Subcutaneous abdominal adipose tissue (tissue), 5 donors: ENCODE data around the gene NCBP2.

Experiments
- H3K27ac ChIP-seq: one replicate; pipeline ENCODE4 v1.7.0; 2013; ENCODE audit warnings: low read depth, mild to moderate bottlenecking, inconsistent platforms, low read length, moderate library complexity
- H3K27me3 ChIP-seq, 5 donors: one replicate each; pipeline ENCODE4 v1.7.0; 2013; ENCODE audit warnings: low read length in 5 of 5, inconsistent platforms in 1 of 5; ENCODE audit not compliant: control insufficient read depth in 5 of 5, insufficient read depth in 4 of 5
- H3K36me3 ChIP-seq, 5 donors: one replicate each; pipeline ENCODE4 v1.7.0; 2013; ENCODE audit warnings: low read length in 5 of 5; ENCODE audit not compliant: control insufficient read depth in 5 of 5, insufficient read depth in 5 of 5
- H3K4me1 ChIP-seq, 5 donors: one replicate each; pipeline ENCODE4 v1.7.0; 2013; ENCODE audit warnings: low read length in 5 of 5, mild to moderate bottlenecking in 3 of 5, moderate library complexity in 1 of 5; ENCODE audit not compliant: control insufficient read depth in 5 of 5, insufficient read depth in 5 of 5
- H3K4me3 ChIP-seq, 5 donors: one replicate each; pipeline ENCODE4 v1.7.0; 2013; ENCODE audit warnings: low read length in 5 of 5, low read depth in 1 of 5
- H3K9ac ChIP-seq, 5 donors: one replicate each; pipeline ENCODE4 v1.7.0; 2013; ENCODE audit warnings: low read length in 5 of 5, mild to moderate bottlenecking in 4 of 5, moderate library complexity in 3 of 5
- H3K9me3 ChIP-seq, 5 donors: one replicate each; pipeline ENCODE4 v1.7.0; 2013; ENCODE audit warnings: low read length in 5 of 5; ENCODE audit not compliant: control insufficient read depth in 5 of 5
- donor health status: healthy.
- donor health status: healthy.
- donor health status: healthy.
- donor health status: healthy.
- donor health status: healthy.

The NCBP2 gene

GRCh38 chr3:196941729-196942225, 551 bp downstream of the NCBP2 start:
- H3K9ac ChIP-seq, result peak overlapping the region; percentile 84 to 98 (median 98)
- no peaks in the 10 kb centered on the region for H3K27me3 ChIP-seq
- H3K4me1 ChIP-seq, result peaks cover 8 to 34% (median 27%) of the 10 kb centered on the region in 5 donors
- H3K36me3 ChIP-seq, result peaks cover 10 to 30% (median 24%) of the 10 kb centered on the region in 5 donors
- H3K27ac ChIP-seq, result peak overlapping the region; percentile 96
- peak overlapping the region; percentile 87 to 99 (median 97) for H3K4me3 ChIP-seq
- H3K9me3 ChIP-seq, result no peaks in the 10 kb centered on the region

GRCh38 chr3:196938576-196938975, 3.8 kb downstream of the NCBP2 start:
- Histone ChIP-seq H3K27me3 (no peaks in the 10 kb centered on the region), H3K4me1 (peaks cover 6 to 30% (median 23%) of the 10 kb centered on the region in 5 donors), H3K27ac (no peak overlapping the region), H3K9me3 (no peaks in the 10 kb centered on the region), H3K4me3 (no peak overlapping the region), H3K36me3 (peaks cover 37 to 62% (median 50%) of the 10 kb centered on the region in 5 donors), H3K9ac (no peak overlapping the region)

GRCh38 chr3:196938124-196938523, 4.2 kb downstream of the NCBP2 start:
- H3K36me3 ChIP-seq, result peaks cover 37 to 67% (median 52%) of the 10 kb centered on the region in 5 donors
- H3K27me3 ChIP-seq, result no peaks in the 10 kb centered on the region
- no peak overlapping the region for H3K27ac ChIP-seq
- no peaks in the 10 kb centered on the region for H3K9me3 ChIP-seq
- no peak overlapping the region for H3K9ac ChIP-seq
- no peak overlapping the region for H3K4me3 ChIP-seq
- peaks cover 1 to 25% (median 18%) of the 10 kb centered on the region in 5 donors for H3K4me1 ChIP-seq

GRCh38 chr3:196936288-196936687, 6.0 kb downstream of the NCBP2 start:
- Histone ChIP-seq H3K9me3 (no peaks in the 10 kb centered on the region), H3K9ac (no peak overlapping the region), H3K27me3 (no peaks in the 10 kb centered on the region), H3K27ac (no peak overlapping the region), H3K36me3 (peaks cover 50 to 84% (median 63%) of the 10 kb centered on the region in 5 donors), H3K4me3 (no peak overlapping the region), H3K4me1 (peaks cover 0 to 15% (median 11%) of the 10 kb centered on the region in 5 donors)

- Histone ChIP-seq H3K4me1 (peaks cover 0 to 7% (median 4%) of the 10 kb centered on the region in 5 donors), H3K27me3 (no peaks in the 10 kb centered on the region), H3K9me3 (no peaks in the 10 kb centered on the region), H3K9ac (no peak overlapping the region), H3K36me3 (peaks cover 59 to 96% (median 81%) of the 10 kb centered on the region in 5 donors), H3K27ac (no peak overlapping the region), H3K4me3 (no peak overlapping the region)
Observed at GRCh38 chr3:196932600-196932999, 9.7 kb downstream of the NCBP2 start.

- Histone ChIP-seq H3K9ac (no peak overlapping the region), H3K27me3 (no peaks in the 10 kb centered on the region), H3K4me1 (peaks cover 0 to 7% (median 4%) of the 10 kb centered on the region in 5 donors), H3K27ac (no peak overlapping the region), H3K4me3 (no peak overlapping the region), H3K9me3 (no peaks in the 10 kb centered on the region), H3K36me3 (peaks cover 56 to 94% (median 75%) of the 10 kb centered on the region in 5 donors)
Observed at GRCh38 chr3:196931828-196932587, 10.3 kb downstream of the NCBP2 start.

GRCh38 chr3:196931157-196931556, 11.2 kb downstream of the NCBP2 start:
- H3K36me3 ChIP-seq, result peaks cover 49 to 86% (median 66%) of the 10 kb centered on the region in 5 donors
- no peak overlapping the region for H3K4me3 ChIP-seq
- H3K9ac ChIP-seq, result no peak overlapping the region
- no peaks in the 10 kb centered on the region for H3K9me3 ChIP-seq
- H3K27me3 ChIP-seq, result no peaks in the 10 kb centered on the region
- no peak overlapping the region for H3K27ac ChIP-seq
- H3K4me1 ChIP-seq, result peaks cover 0 to 7% (median 4%) of the 10 kb centered on the region in 5 donors

- no peak overlapping the region for H3K4me3 ChIP-seq
- no peak overlapping the region for H3K9ac ChIP-seq
- no peak overlapping the region for H3K27ac ChIP-seq
- H3K4me1 ChIP-seq, result no peaks in the 10 kb centered on the region
- peaks cover 33 to 64% (median 40%) of the 10 kb centered on the region in 5 donors for H3K36me3 ChIP-seq
- H3K27me3 ChIP-seq, result no peaks in the 10 kb centered on the region
- no peaks in the 10 kb centered on the region for H3K9me3 ChIP-seq
Observed at GRCh38 chr3:196927571-196928453, 14.5 kb downstream of the NCBP2 start.

- Histone ChIP-seq H3K4me3 (no peak overlapping the region), H3K9ac (peak overlapping the region in 1 of 5 donors; percentile 4), H3K27ac (no peak overlapping the region), H3K36me3 (peaks cover 6 to 20% (median 10%) of the 10 kb centered on the region in 5 donors), H3K4me1 (no peaks in the 10 kb centered on the region), H3K27me3 (no peaks in the 10 kb centered on the region), H3K9me3 (no peaks in the 10 kb centered on the region)
Observed at GRCh38 chr3:196920733-196921132, 21.6 kb downstream of the NCBP2 start.
